Prostate gland (tissue), 2 donors: ENCODE results near the gene OR3A2.

ENCODE experiments used
- POLR2A ChIP-seq: fragments of 450-650 bp; IDR thresholded peaks from one replicate; pipeline ENCODE4 v1.6.1; 2016; ENCODE audit warnings: antibody characterized with exemption, mild to moderate bottlenecking
- TF ChIP-seq, protein P1 (sequence below), 4 experiments: fragments of 200-600 bp in 2 of 4; fragments of 450-650 bp in 2 of 4; sonication (generic) in 2 of 4; IDR thresholded peaks; 1 replicate in 3 of 4; 2 replicates in 1 of 4; pipeline ENCODE4 v1.5.1; 2016 to 2019; ENCODE audit warnings: antibody characterized with exemption in 4 of 4, mild to moderate bottlenecking in 2 of 4, moderate library complexity in 2 of 4

DNA sequence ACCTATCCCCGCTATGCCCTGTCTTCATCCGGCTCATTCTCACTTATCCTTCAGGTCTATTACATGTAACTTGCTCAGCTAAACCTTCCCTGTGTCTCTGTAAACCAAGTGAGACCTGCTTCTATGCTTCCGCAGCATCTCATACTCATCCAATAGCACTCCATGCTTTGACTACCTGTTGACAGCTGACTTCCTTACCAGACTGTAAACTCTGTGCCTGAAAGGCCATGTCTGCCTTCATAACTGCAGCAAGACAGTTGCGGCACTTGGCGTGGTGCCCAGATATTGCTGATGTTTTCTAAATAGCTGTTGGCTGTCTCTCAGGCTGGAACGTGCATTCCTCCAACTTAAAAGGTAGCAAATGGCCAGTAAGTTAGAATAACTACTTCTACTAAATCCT, 13.9 kb upstream of the OR3A2 start:
- TF ChIP-seq, protein P1, sequence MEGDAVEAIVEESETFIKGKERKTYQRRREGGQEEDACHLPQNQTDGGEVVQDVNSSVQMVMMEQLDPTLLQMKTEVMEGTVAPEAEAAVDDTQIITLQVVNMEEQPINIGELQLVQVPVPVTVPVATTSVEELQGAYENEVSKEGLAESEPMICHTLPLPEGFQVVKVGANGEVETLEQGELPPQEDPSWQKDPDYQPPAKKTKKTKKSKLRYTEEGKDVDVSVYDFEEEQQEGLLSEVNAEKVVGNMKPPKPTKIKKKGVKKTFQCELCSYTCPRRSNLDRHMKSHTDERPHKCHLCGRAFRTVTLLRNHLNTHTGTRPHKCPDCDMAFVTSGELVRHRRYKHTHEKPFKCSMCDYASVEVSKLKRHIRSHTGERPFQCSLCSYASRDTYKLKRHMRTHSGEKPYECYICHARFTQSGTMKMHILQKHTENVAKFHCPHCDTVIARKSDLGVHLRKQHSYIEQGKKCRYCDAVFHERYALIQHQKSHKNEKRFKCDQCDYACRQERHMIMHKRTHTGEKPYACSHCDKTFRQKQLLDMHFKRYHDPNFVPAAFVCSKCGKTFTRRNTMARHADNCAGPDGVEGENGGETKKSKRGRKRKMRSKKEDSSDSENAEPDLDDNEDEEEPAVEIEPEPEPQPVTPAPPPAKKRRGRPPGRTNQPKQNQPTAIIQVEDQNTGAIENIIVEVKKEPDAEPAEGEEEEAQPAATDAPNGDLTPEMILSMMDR (IDR thresholded peaks at IDR 0.05), result no peak
- TF ChIP-seq POLR2A, result no peak
